Endothelial cell (in vitro differentiated cells): ENCODE measurements around the gene SUN5. TPM values are rescaled to one million over a fixed set of nuclear protein-coding genes. Genes with fewer than 3 reads are reported as not detected.

Experiments used
- DNase-seq: peaks from one replicate; pipeline ENCODE4 v3.0.0; 2021; ENCODE audit warnings: low spot score
- H3K27ac Mint-ChIP-seq: one replicate; pipeline ENCODE4 v1.8.0; 2021; ENCODE audit warnings: mixed read lengths, inconsistent platforms; ENCODE audit not compliant: unreplicated experiment
- H3K27me3 Mint-ChIP-seq: one replicate; pipeline ENCODE4 v1.8.0; 2021; ENCODE audit warnings: mild to moderate bottlenecking, moderate library complexity, mixed read lengths, inconsistent platforms; ENCODE audit not compliant: unreplicated experiment
- H3K36me3 Mint-ChIP-seq: one replicate; pipeline ENCODE4 v1.8.0; 2021; ENCODE audit warnings: mild to moderate bottlenecking, low read depth, mixed read lengths, inconsistent platforms; ENCODE audit not compliant: unreplicated experiment
- H3K4me1 Mint-ChIP-seq: one replicate; pipeline ENCODE4 v1.8.0; 2021; ENCODE audit warnings: mild to moderate bottlenecking, mixed read lengths, inconsistent platforms; ENCODE audit not compliant: unreplicated experiment
- H3K4me3 Mint-ChIP-seq: one replicate; pipeline ENCODE4 v1.8.0; 2021; ENCODE audit warnings: mild to moderate bottlenecking, mixed read lengths, inconsistent platforms; ENCODE audit not compliant: unreplicated experiment
- H3K9me3 Mint-ChIP-seq: one replicate; pipeline ENCODE4 v1.8.0; 2021; ENCODE audit warnings: mixed read lengths, inconsistent platforms; ENCODE audit not compliant: unreplicated experiment
- total RNA-seq: library from RNA; stranded (reverse); fragmentation: NEBNext Ultra II Directional; extraction: Animal tissue kit (Norgen Biotek cat#: 25700); gene quantifications from one replicate; pipeline ENCODE4 v1.2.1, GENCODE V29; 2021; ENCODE audit not compliant: unreplicated experiment
- TF ChIP-seq, protein P1 (sequence below): fragments of 200-600 bp; sonication (generic); IDR thresholded peaks from one replicate; pipeline ENCODE4 v1.5.0; 2021; ENCODE audit warnings: antibody characterized with exemption; ENCODE audit not compliant: unreplicated experiment

Gene SUN5
- total RNA-seq, 1 donor from 2014 or later: not detected

DNA sequence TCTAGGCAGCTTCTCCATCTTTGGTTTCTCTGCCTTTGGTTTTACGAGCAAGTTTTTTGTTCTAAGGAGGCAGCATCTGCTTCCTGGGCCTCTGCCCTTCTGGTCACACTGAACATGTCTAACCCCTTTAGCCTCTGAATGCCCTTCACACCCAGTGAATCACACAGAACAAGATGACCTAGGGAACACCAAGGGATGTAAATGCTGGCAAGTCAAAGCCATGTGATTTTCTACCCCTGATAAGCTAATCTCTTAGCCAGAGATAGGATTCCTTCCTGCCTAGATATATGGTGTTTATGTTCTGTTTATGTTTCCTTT lies 20.0 kb upstream of the SUN5 start:
- H3K9me3 Mint-ChIP-seq: no peaks in the 10 kb centered on the region
- TF ChIP-seq, protein P1, sequence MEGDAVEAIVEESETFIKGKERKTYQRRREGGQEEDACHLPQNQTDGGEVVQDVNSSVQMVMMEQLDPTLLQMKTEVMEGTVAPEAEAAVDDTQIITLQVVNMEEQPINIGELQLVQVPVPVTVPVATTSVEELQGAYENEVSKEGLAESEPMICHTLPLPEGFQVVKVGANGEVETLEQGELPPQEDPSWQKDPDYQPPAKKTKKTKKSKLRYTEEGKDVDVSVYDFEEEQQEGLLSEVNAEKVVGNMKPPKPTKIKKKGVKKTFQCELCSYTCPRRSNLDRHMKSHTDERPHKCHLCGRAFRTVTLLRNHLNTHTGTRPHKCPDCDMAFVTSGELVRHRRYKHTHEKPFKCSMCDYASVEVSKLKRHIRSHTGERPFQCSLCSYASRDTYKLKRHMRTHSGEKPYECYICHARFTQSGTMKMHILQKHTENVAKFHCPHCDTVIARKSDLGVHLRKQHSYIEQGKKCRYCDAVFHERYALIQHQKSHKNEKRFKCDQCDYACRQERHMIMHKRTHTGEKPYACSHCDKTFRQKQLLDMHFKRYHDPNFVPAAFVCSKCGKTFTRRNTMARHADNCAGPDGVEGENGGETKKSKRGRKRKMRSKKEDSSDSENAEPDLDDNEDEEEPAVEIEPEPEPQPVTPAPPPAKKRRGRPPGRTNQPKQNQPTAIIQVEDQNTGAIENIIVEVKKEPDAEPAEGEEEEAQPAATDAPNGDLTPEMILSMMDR: no peak
- H3K36me3 Mint-ChIP-seq: no peaks in the 10 kb centered on the region
- H3K4me3 Mint-ChIP-seq: no peak overlapping the region
- DNase-seq: no peak
- peaks cover under 1% of the 10 kb centered on the region for H3K27me3 Mint-ChIP-seq
- H3K4me1 Mint-ChIP-seq: no peaks in the 10 kb centered on the region
- no peak overlapping the region for H3K27ac Mint-ChIP-seq

DNA sequence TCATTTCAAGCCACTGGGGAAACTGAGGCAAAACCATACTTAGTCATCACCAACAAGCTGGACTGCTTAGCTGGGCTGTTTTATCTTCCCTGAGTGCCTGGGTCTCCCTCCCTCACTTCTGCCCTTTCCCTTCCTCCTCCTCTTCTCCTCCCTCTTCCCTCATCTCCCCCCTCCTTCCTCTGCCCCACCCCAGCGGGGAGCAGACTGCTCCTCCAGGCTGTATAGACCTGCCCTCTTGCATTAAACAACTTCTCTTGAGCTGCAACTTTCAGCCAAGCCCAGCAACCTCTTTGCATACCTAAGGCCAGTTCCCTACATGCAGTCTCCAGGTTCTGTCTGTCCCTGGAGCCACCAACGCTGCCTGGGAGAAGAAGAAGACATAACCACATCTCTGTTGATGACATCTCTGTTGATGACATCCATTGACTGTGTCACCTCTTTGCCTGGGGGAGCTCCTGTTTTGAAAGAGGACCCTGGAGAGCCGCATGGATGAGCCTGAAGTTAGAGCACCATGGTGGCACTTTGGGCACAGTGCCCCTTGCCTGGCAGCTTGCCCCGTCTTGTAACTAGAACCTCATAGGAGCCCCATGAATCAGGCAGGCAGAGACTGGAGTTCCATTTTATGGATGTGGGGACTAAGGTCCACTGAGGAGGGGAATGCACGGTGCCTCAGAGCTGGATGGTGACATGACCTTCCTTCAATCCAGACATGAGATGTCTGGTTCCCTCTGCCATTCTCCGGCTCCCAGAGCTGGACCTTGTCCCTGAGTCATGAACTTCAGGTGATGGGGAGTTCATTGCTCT lies 19.4 kb upstream of the SUN5 start:
- Mint-ChIP-seq H3K4me3 (no peak overlapping the region), H3K27me3 (peaks cover 3% of the 10 kb centered on the region), H3K27ac (no peak overlapping the region), H3K4me1 (no peaks in the 10 kb centered on the region), H3K9me3 (no peaks in the 10 kb centered on the region), H3K36me3 (no peaks in the 10 kb centered on the region)
- DNase-seq: no peak
- TF ChIP-seq, protein P1: no peak

- Mint-ChIP-seq H3K4me3 (no peak overlapping the region), H3K27me3 (peaks cover 5% of the 10 kb centered on the region), H3K4me1 (no peaks in the 10 kb centered on the region), H3K27ac (no peak overlapping the region), H3K36me3 (no peaks in the 10 kb centered on the region), H3K9me3 (no peaks in the 10 kb centered on the region)
- DNase-seq: no peak
- TF ChIP-seq, protein P1: no peak
These were observed 18.6 kb upstream of the SUN5 start for GRCh38 chr20:33022694-33023438.

DNA sequence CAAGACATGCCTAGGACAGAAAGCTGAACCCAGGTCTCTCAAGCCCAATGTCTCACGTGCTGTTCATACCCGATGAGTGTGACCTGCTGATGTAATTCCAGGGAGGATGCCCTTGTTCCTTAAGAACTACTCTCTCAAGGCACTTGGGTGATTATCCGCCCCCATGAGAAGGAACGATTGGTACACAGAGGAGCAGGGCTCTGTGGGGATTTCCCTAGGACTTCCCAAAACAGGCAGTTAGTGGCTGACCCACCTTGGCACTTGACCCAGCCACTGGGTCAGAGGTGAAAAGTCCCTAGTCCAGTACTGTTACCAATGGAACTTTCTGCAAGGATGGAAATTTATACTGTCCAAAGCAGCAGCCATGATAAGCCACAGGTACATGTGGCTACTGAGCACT lies 18.1 kb upstream of the SUN5 start:
- peaks cover 5% of the 10 kb centered on the region for H3K27me3 Mint-ChIP-seq
- no peak overlapping the region for H3K27ac Mint-ChIP-seq
- no peak overlapping the region for H3K4me3 Mint-ChIP-seq
- no peaks in the 10 kb centered on the region for H3K4me1 Mint-ChIP-seq
- TF ChIP-seq, protein P1: no peak
- H3K36me3 Mint-ChIP-seq: no peaks in the 10 kb centered on the region
- no peak for DNase-seq
- no peaks in the 10 kb centered on the region for H3K9me3 Mint-ChIP-seq

DNA sequence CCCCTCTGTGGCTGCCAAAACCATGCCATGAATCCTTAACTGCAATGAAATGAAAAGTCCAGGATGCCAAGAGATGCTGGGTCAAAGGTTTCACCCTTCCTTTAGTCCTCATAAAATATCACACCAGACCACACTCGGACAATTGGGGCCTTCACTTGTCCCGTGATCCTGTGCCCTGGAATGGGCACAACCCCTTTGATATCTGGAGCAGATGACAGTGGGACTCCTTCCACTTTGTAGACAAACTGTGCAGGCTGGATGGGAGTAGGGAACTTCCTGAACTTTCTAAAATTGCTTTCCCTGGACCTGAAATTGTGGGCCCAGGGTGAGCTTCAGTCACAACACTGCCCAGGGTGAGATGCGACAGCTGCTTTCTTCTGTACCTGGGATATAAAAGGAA lies 17.6 kb upstream of the SUN5 start:
- Mint-ChIP-seq H3K4me1 (no peaks in the 10 kb centered on the region), H3K36me3 (no peaks in the 10 kb centered on the region), H3K27me3 (peaks cover 5% of the 10 kb centered on the region), H3K27ac (no peak overlapping the region), H3K9me3 (no peaks in the 10 kb centered on the region), H3K4me3 (no peak overlapping the region)
- no peak for DNase-seq
- TF ChIP-seq, protein P1: no peak
